ENCODE results near the gene IRS4.

Gene IRS4

GRCh38 chrX:108731153-108731552, 5.2 kb downstream of the IRS4 start (continued):
- TF ChIP-seq TCF7L2 (IDR thresholded peaks at IDR 0.05; ENCODE audit: borderline replicate concordance, low read depth, low read length), result peak; percentile 15; the same call in 1 of the 2 replicates
- TF ChIP-seq, protein P1, sequence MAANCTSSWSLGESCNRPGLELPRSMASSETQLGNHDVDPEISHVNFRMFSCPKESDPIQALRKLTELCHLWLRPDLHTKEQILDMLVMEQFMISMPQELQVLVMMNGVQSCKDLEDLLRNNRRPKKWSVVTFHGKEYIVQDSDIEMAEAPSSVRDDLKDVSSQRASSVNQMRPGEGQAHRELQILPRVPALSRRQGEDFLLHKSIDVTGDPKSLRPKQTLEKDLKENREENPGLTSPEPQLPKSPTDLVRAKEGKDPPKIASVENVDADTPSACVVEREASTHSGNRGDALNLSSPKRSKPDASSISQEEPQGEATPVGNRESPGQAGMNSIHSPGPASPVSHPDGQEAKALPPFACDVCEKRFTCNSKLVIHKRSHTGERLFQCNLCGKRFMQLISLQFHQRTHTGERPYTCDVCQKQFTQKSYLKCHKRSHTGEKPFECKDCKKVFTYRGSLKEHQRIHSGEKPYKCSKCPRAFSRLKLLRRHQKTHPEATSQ (tag by site-specific recombination; IDR thresholded peaks at IDR 0.05), result no peak
- TF ChIP-seq, protein P2, sequence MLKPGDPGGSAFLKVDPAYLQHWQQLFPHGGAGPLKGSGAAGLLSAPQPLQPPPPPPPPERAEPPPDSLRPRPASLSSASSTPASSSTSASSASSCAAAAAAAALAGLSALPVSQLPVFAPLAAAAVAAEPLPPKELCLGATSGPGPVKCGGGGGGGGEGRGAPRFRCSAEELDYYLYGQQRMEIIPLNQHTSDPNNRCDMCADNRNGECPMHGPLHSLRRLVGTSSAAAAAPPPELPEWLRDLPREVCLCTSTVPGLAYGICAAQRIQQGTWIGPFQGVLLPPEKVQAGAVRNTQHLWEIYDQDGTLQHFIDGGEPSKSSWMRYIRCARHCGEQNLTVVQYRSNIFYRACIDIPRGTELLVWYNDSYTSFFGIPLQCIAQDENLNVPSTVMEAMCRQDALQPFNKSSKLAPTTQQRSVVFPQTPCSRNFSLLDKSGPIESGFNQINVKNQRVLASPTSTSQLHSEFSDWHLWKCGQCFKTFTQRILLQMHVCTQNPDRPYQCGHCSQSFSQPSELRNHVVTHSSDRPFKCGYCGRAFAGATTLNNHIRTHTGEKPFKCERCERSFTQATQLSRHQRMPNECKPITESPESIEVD (tag by site-specific recombination; IDR thresholded peaks at IDR 0.05), result no peak; the same call in none of the 2 replicates
- no peak for TF ChIP-seq ZNF501 (tag by site-specific recombination; IDR thresholded peaks at IDR 0.05)
- no peak for TF ChIP-seq ZNF510 (tag by site-specific recombination; IDR thresholded peaks at IDR 0.05; ENCODE audit: insufficient replicate concordance)
- TF ChIP-seq ZNF433 (tag by site-specific recombination; IDR thresholded peaks at IDR 0.05; ENCODE audit: low read depth), result no peak
- no peak for TF ChIP-seq ZNF112 (tag by site-specific recombination; IDR thresholded peaks at IDR 0.05)

DNA sequence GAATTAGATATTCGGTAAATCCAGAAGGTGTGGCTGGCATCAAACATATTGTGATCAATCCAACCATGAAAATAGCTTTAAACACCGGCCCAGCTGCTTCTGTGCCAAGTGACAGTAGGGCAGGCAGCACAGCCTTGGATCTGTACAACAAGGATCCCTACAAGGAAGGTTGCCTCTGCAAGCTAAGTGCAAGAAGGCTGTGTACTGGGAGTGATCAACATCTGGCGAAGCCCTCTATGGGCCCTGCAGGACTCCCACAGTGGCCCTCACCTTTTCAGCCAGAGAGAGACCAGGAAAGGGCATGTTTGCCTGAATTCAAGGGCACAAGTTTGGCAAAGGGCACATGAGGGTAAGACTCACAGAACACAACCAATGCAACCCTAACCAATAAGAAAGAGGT, 9.6 kb downstream of the IRS4 start:
- Histone ChIP-seq H3K27ac (ENCODE audit: extremely low read depth, low read depth, low read length) (peak overlapping the region; percentile 57), H3K36me3 (ENCODE audit: control insufficient read depth in 2 of 2, insufficient read depth in 1 of 2, low read length in 2 of 2) (peaks cover 21 to 67% of the 10 kb centered on the region in 2 experiments; a peak in 2 of 3 replicates), H3K4me3 (ENCODE audit: low read depth, low read length) (no peak overlapping the region), H3K4me1 (ENCODE audit: control insufficient read depth, insufficient read depth, low read length) (no peaks in the 10 kb centered on the region), H3K9me3 (ENCODE audit: control insufficient read depth, insufficient read depth, low read depth, low read length) (no peaks in the 10 kb centered on the region)
- ChIA-PET CTCF (interaction anchor here (1.2 to 1.3 kb wide), 2 partner anchors 9 to 27 kb away, joined by 3 to 6 read pairs; no protein-coding TSS in a partner anchor), POLR2A (no interaction called here)
- no peak for TF ChIP-seq OVOL3 (tag by site-specific recombination; IDR thresholded peaks at IDR 0.05)
- no peak for TF ChIP-seq ZNF626 (tag by site-specific recombination; IDR thresholded peaks at IDR 0.05)
- no peak for TF ChIP-seq HOXD13 (CRISPR knock-in tag; IDR thresholded peaks at IDR 0.05; ENCODE audit: borderline replicate concordance)
- TF ChIP-seq ZNF837 (tag by site-specific recombination; IDR thresholded peaks at IDR 0.05), result no peak
- TF ChIP-seq INSM2 (tag by site-specific recombination; IDR thresholded peaks at IDR 0.05), result no peak
- no peak for TF ChIP-seq GLI2 (tag by site-specific recombination; IDR thresholded peaks at IDR 0.05; ENCODE audit: borderline replicate concordance, low read depth)
- no peak for TF ChIP-seq ZNF473 (tag by site-specific recombination; IDR thresholded peaks at IDR 0.05)
- TF ChIP-seq ZNF654 (tag by site-specific recombination; IDR thresholded peaks at IDR 0.05; ENCODE audit: low read depth), result no peak
- no peak for TF ChIP-seq ZNF239 (tag by site-specific recombination; IDR thresholded peaks at IDR 0.05)
- no peak for TF ChIP-seq GLIS1 (tag by site-specific recombination; IDR thresholded peaks at IDR 0.05)
- no peak for TF ChIP-seq ZNF140 (tag by site-specific recombination; IDR thresholded peaks at IDR 0.05)
- TF ChIP-seq HOXA7 (CRISPR knock-in tag; IDR thresholded peaks at IDR 0.05; ENCODE audit: borderline replicate concordance), result no peak
- TF ChIP-seq CTCF (tag by site-specific recombination; IDR thresholded peaks at IDR 0.05), result no peak
- no peak for TF ChIP-seq ZNF776 (tag by site-specific recombination; IDR thresholded peaks at IDR 0.05; ENCODE audit: borderline replicate concordance)
- no peak for TF ChIP-seq YY2 (tag by site-specific recombination; IDR thresholded peaks at IDR 0.05)
